Coronary artery (tissue), 2 donors: ENCODE results near the gene AFF1.

Experiments
- DNase-seq: peaks from one replicate; pipeline ENCODE4 v3.0.0-alpha.2; 2017; ENCODE audit warnings: low spot score
- H3K27ac ChIP-seq, 2 donors: fragments of 200-600 bp; sonication (generic); one replicate each; pipeline ENCODE4 v1.5.1; 2016 to 2019
- H3K4me3 ChIP-seq: fragments of 200-600 bp; sonication (generic); 2 replicates; pipeline ENCODE4 v1.5.1; 2016; ENCODE audit warnings: mild to moderate bottlenecking, moderate library complexity
- TF ChIP-seq, protein P1 (sequence below): fragments of 200-600 bp; sonication (generic); IDR thresholded peaks from one replicate; pipeline ENCODE4 v1.5.1; 2019; ENCODE audit warnings: antibody characterized with exemption

AFF1 gene

DNA sequence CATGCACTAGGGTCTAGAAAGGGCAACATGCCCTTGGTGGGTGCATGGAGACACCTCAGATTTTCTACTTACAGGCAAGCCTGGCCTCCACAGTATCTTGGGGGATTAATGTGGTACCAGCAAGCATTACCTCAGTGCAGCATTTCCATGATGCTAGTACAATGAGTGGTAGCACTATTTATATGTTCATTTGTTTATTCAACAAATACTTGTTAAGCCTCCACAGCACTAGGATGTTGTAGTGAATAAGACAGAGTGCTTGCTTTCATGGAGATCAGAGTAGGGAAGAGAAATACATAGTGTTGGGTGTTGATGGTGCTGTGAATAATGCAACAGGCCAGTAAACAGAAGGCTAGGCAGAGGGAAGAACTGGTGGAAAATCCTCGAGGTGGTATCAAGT, 152.2 kb downstream of the AFF1 start:
- Histone ChIP-seq H3K27ac (peak overlapping the region in 1 of 2 donors; percentile 24), H3K4me3 (no peak overlapping the region)
- TF ChIP-seq, protein P1, sequence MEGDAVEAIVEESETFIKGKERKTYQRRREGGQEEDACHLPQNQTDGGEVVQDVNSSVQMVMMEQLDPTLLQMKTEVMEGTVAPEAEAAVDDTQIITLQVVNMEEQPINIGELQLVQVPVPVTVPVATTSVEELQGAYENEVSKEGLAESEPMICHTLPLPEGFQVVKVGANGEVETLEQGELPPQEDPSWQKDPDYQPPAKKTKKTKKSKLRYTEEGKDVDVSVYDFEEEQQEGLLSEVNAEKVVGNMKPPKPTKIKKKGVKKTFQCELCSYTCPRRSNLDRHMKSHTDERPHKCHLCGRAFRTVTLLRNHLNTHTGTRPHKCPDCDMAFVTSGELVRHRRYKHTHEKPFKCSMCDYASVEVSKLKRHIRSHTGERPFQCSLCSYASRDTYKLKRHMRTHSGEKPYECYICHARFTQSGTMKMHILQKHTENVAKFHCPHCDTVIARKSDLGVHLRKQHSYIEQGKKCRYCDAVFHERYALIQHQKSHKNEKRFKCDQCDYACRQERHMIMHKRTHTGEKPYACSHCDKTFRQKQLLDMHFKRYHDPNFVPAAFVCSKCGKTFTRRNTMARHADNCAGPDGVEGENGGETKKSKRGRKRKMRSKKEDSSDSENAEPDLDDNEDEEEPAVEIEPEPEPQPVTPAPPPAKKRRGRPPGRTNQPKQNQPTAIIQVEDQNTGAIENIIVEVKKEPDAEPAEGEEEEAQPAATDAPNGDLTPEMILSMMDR = no peak
- DNase-seq = no peak

DNA sequence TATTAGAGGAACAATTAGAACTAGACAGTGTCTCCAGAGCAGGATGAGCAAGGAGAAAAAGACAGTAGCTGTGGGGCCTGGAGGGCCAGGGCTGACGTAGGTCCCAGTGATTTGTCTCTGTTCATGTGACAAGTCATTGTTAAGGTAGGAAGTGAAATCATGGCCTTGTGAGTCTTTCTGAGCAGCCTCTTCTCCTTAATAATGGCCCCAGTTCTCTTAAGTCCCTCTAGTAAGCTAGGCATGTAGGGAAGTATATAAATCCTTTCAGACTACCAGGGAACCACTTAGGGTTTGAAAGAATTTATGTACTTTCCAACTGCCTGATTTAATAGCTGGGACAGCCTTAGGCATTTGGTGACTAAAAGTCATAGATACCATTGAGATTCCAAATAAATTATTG, 152.6 kb downstream of the AFF1 start:
- TF ChIP-seq, protein P1 = no peak
- no peak for DNase-seq
- no peak overlapping the region for H3K4me3 ChIP-seq
- peak overlapping the region in 1 of 2 donors; percentile 24 for H3K27ac ChIP-seq

DNA sequence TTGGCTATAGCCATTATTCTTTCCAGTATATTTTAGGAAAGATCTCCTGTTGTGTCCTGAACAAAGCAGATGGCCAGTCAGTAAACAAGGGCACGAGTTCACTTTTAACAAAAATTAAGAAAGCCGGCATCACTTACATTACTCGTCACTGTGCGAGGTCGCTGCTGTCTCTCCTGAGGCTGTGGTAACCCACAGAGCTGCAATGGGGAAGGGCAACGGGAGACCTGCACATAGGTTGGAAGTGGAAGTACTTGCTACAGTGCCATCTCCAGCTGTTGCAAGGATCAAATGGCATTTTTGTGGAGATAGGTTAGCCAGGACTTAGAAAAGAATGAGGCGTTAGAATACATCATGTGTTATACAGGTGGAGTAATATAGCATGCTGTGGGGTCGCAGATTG, 153.4 kb downstream of the AFF1 start:
- no peak overlapping the region for H3K4me3 ChIP-seq
- TF ChIP-seq, protein P1 = no peak
- no peak for DNase-seq
- H3K27ac ChIP-seq = no peak overlapping the region

DNA sequence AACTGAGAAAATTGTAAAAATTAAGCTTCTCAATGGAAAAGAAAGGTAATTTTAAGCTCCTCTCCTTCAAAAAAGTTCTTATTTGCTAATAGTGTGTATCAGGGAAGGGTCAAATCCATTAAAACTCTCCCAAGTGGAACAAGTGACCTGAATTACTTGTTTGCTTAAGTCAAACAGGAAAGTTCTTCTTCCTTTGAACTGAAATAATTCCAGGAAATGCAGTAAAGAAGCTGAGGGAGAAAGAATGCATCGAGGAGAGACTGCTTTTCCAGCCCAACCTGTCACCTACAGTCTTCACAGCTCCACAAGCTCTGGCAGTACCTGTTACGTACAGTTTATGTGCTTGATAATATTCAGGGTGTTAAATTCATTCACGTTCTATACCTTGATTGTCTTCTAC, 154.6 kb downstream of the AFF1 start:
- no peak overlapping the region for H3K4me3 ChIP-seq
- H3K27ac ChIP-seq = no peak overlapping the region
- no peak for DNase-seq

GRCh38 chr4:87090305-87090704, 155.5 kb downstream of the AFF1 start:
- DNase-seq = no peak
- TF ChIP-seq, protein P1 = no peak
- H3K27ac ChIP-seq = no peak overlapping the region
- no peak overlapping the region for H3K4me3 ChIP-seq

More for the DNA sequence above, 154.6 kb downstream of the AFF1 start:
- TF ChIP-seq, protein P1 = no peak

- DNase-seq = no peak
- H3K4me3 ChIP-seq = no peak overlapping the region
- TF ChIP-seq, protein P1 = no peak
- H3K27ac ChIP-seq = peak overlapping the region; percentile 19 to 32
Observed at GRCh38 chr4:87092389-87093141, 157.8 kb downstream of the AFF1 start.

DNA sequence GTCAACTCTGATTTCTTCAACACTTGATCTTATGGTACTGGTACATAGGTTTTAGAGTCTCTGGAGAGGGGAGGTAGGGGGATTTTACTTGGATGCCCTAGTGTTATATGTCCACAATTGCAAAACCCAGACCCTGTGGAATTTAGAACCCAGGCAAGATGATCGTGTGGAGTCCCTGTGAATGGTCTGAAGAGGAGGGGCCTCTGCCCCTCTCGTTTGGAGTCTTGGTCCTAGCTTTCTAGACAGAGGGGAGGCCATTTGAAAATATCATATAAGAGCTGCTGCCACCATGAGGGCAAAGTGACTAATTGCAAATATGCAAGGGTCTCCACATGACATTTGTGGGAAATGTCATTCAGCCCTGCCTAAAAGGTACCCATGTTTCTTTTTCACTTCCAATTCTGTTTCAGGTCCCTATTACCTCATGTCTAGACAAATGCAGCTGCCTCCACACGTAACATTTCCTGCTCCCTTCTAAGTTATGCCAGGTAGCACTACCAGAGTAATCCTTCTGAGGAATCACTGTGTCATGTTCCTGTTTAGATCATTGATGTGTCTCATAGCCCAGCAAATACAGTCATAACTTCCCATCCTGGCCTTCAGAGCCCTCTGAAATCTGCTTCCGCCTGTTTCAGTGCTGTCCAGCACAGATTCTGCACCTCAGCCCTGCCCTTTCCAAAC, 158.8 kb downstream of the AFF1 start:
- DNase-seq = no peak
- Histone ChIP-seq H3K27ac (peak overlapping the region; percentile 19 to 32), H3K4me3 (no peak overlapping the region)
- TF ChIP-seq, protein P1 = peak; percentile 53
